OCI-LY7 (cell line): Measurements from ENCODE around the gene COPS9. TPM values are rescaled to one million over a fixed set of nuclear protein-coding genes. Genes with fewer than 3 reads are reported as not detected.

Source experiments
- BruUV-seq: library from RNA; stranded (reverse); fragments of 400-500 nt; replicated peaks from 2 replicates; lab custom pipeline; 2021; lab: Mats Ljungman, UMichigan
- CTCF ChIA-PET: fragments of 300-600 bp; sonication (Branson Sonifier 250); formaldehyde crosslinking; loops from one replicate; lab custom pipeline; 2022; ENCODE audit warnings: antibody characterized with exemption; ENCODE audit not compliant: unreplicated experiment; lab: Charles Lee
- POLR2A ChIA-PET: fragments of 300-600 bp; sonication (Branson Sonifier 250); formaldehyde crosslinking; loops from one replicate; lab custom pipeline; 2022; ENCODE audit warnings: antibody characterized with exemption; lab: Charles Lee
- DNase-seq: peaks from one replicate; pipeline ENCODE4 v3.0.0-alpha.2; 2015; ENCODE audit warnings: low spot score
- H2AFZ ChIP-seq: fragments of 200-600 bp; sonication (generic), shearing (Covaris generic); 2 replicates; pipeline ENCODE4 v1.6.1; 2014; ENCODE audit warnings: mild to moderate bottlenecking, antibody characterized with exemption, low read length, moderate library complexity
- H3K27ac ChIP-seq: fragments of 200-600 bp; sonication (generic); 2 replicates; pipeline ENCODE4 v1.5.1; 2014; ENCODE audit warnings: mixed run types, low read depth, mild to moderate bottlenecking, moderate library complexity, low read length, inconsistent platforms; ENCODE audit not compliant: poor library complexity, severe bottlenecking
- H3K36me3 ChIP-seq: fragments of 200-600 bp; sonication (generic); 2 replicates; pipeline ENCODE4 v1.6.1; 2014; ENCODE audit warnings: mild to moderate bottlenecking, antibody characterized with exemption, low read length, moderate library complexity, mixed read lengths; ENCODE audit not compliant: insufficient read depth
- H3K4me1 ChIP-seq: fragments of 200-600 bp; sonication (generic); 2 replicates; pipeline ENCODE4 v1.5.1; 2014; ENCODE audit warnings: mild to moderate bottlenecking, low read length; ENCODE audit not compliant: insufficient read depth, poor library complexity, severe bottlenecking
- H3K4me2 ChIP-seq: fragments of 200-600 bp; sonication (generic); 2 replicates; pipeline ENCODE4 v1.6.1; 2014; ENCODE audit warnings: mild to moderate bottlenecking, low read length
- H3K4me3 ChIP-seq: fragments of 200-600 bp; sonication (generic); 2 replicates; pipeline ENCODE4 v1.5.1; 2014; ENCODE audit warnings: mild to moderate bottlenecking, low read depth, low read length; ENCODE audit not compliant: poor library complexity, severe bottlenecking
- H3K79me2 ChIP-seq: fragments of 200-600 bp; sonication (generic); 2 replicates; pipeline ENCODE4 v1.6.1; 2016; ENCODE audit warnings: low read depth, mild to moderate bottlenecking, low read length, moderate library complexity, mixed read lengths; ENCODE audit not compliant: insufficient read depth
- H3K9me2 ChIP-seq: fragments of 200-600 bp; sonication (generic); 2 replicates; pipeline ENCODE4 v1.6.1; 2016; ENCODE audit warnings: mild to moderate bottlenecking, low read length, mixed read lengths; ENCODE audit not compliant: insufficient read depth
- H3K9me3 ChIP-seq: fragments of 200-600 bp; sonication (generic); 2 replicates; pipeline ENCODE4 v1.6.1; 2014; ENCODE audit warnings: mild to moderate bottlenecking, mixed run types, low read length, mixed read lengths
- H4K20me1 ChIP-seq: fragments of 200-600 bp; sonication (generic); 2 replicates; pipeline ENCODE4 v1.6.1; 2014; ENCODE audit warnings: mild to moderate bottlenecking, antibody characterized with exemption, low read length, moderate library complexity, mixed read lengths; ENCODE audit not compliant: insufficient read depth
- EZH2phosphoT487 ChIP-seq: fragments of 200-600 bp; sonication (generic); IDR thresholded peaks from 2 replicates; pipeline ENCODE4 v1.6.1; 2018; ENCODE audit warnings: low read depth, borderline replicate concordance, mild to moderate bottlenecking, mixed run types, antibody characterized with exemption, low read length, moderate library complexity, mixed read lengths
- intact Hi-C: fragments of 100-400 bp; cut with micrococcal nuclease; formaldehyde crosslinking; loops from one replicate; pipeline ENCODE4 v1.10.0; 2022; ENCODE audit not compliant: unreplicated experiment
- total RNA-seq, 2 experiments: library from RNA; depleted of rRNA in 1 of 2; stranded (reverse); fragments of >200 nt in 1 of 2; shearing (Covaris generic) in 1 of 2; gene quantifications; 2 replicates each; pipeline ENCODE4 v1.2.3, GENCODE V29; 2014 to 2022
- TF ChIP-seq, protein P1 (sequence below): fragments of 200-600 bp; sonication (generic); conservative IDR thresholded peaks from 2 replicates; pipeline ENCODE4 v1.5.1; 2014; ENCODE audit warnings: mild to moderate bottlenecking, antibody characterized with exemption, low read length, moderate library complexity, mixed read lengths

Gene COPS9
- total RNA-seq, 2 experiments from 2014 or later: 106 to 159 TPM

DNA sequence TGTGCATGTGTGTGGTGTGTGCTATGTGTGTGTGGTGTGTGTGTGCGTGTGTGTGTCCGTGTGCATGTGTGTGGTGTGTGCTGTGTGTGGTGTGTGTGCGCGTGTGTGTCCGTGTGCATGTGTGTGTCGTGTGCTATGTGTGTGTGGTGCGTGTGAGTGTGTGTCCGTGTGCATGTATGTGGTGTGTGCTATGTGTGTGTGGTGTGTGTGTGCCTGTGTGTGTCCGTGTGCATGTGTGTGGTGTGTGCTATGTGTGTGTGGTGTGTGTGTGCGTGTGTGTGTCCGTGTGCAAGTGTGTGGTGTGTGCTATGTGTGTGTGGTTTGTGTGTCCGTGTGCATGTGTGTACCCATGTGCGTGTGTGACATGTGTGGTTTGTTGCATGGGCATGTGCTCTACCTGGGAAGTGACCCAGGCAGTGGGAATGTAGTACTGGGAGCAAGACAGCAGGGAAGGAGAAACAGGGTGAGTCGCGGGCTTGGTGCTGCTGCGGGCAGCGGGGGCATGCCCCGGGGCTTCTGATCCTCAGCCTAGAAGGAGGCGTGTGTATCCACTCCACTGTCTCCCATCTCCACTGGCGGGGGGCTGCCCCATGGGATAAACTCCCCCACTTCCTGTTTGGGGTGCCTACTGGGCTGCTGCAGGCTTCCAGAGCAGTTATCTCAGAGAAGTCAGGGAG lies 11.9 kb upstream of the COPS9 start:
- POLR2A ChIA-PET: no interaction called here
- no peak overlapping the region for H3K4me3 ChIP-seq
- no peaks in the 10 kb centered on the region for H3K4me1 ChIP-seq
- BruUV-seq: no TSS peak
- no peak overlapping the region for H2AFZ ChIP-seq
- no peaks in the 10 kb centered on the region for H3K36me3 ChIP-seq
- no peak overlapping the region for H3K27ac ChIP-seq
- H3K79me2 ChIP-seq: no peaks in the 10 kb centered on the region
- intact Hi-C loops: loop anchor here (10.0 kb wide), 1 partner anchor 1113 kb away; no protein-coding TSS in a partner anchor
- no peaks in the 10 kb centered on the region for H3K9me3 ChIP-seq
- no peak overlapping the region for H3K4me2 ChIP-seq
- CTCF ChIA-PET: no interaction called here
- no peak for TF ChIP-seq EZH2phosphoT487
- TF ChIP-seq, protein P1, sequence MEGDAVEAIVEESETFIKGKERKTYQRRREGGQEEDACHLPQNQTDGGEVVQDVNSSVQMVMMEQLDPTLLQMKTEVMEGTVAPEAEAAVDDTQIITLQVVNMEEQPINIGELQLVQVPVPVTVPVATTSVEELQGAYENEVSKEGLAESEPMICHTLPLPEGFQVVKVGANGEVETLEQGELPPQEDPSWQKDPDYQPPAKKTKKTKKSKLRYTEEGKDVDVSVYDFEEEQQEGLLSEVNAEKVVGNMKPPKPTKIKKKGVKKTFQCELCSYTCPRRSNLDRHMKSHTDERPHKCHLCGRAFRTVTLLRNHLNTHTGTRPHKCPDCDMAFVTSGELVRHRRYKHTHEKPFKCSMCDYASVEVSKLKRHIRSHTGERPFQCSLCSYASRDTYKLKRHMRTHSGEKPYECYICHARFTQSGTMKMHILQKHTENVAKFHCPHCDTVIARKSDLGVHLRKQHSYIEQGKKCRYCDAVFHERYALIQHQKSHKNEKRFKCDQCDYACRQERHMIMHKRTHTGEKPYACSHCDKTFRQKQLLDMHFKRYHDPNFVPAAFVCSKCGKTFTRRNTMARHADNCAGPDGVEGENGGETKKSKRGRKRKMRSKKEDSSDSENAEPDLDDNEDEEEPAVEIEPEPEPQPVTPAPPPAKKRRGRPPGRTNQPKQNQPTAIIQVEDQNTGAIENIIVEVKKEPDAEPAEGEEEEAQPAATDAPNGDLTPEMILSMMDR: no peak
- DNase-seq: no peak
- H3K9me2 ChIP-seq: no peaks in the 10 kb centered on the region
- no peaks in the 10 kb centered on the region for H4K20me1 ChIP-seq

DNA sequence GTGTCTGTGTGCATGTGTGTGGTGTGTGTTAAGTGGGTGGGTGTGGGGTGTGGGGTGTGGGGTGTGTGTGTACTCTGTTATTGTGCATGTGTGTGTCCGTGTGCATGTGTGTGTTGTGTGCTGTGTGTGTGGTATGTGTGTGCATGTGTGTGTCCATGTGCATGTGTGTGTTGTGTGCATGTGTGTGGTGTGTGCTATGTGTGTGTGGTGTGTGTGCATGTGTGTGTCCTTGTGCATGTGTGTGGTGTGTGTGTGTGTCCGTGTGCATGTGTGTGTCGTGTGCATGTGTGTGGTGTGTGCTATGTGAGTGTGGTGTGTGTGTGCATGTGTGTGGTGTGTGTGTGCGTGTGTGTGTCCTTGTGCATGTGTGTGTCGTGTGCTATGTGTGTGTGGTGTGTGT lies 11.3 kb upstream of the COPS9 start:
- H3K79me2 ChIP-seq: no peaks in the 10 kb centered on the region
- H3K4me1 ChIP-seq: no peaks in the 10 kb centered on the region
- no peak for DNase-seq
- CTCF ChIA-PET: no interaction called here
- no TSS peak for BruUV-seq
- H4K20me1 ChIP-seq: no peaks in the 10 kb centered on the region; the same call in 1 of the 2 replicates
- no peaks in the 10 kb centered on the region for H3K9me3 ChIP-seq
- POLR2A ChIA-PET: no interaction called here
- H3K36me3 ChIP-seq: no peaks in the 10 kb centered on the region
- H2AFZ ChIP-seq: no peak overlapping the region
- H3K4me3 ChIP-seq: no peak overlapping the region
- H3K9me2 ChIP-seq: no peaks in the 10 kb centered on the region
- no peak overlapping the region for H3K27ac ChIP-seq
- TF ChIP-seq, protein P1: no peak
- TF ChIP-seq EZH2phosphoT487: no peak
- H3K4me2 ChIP-seq: no peak overlapping the region
- intact Hi-C loops: loop anchor here (10.0 kb wide), 1 partner anchor 1113 kb away; no protein-coding TSS in a partner anchor

DNA sequence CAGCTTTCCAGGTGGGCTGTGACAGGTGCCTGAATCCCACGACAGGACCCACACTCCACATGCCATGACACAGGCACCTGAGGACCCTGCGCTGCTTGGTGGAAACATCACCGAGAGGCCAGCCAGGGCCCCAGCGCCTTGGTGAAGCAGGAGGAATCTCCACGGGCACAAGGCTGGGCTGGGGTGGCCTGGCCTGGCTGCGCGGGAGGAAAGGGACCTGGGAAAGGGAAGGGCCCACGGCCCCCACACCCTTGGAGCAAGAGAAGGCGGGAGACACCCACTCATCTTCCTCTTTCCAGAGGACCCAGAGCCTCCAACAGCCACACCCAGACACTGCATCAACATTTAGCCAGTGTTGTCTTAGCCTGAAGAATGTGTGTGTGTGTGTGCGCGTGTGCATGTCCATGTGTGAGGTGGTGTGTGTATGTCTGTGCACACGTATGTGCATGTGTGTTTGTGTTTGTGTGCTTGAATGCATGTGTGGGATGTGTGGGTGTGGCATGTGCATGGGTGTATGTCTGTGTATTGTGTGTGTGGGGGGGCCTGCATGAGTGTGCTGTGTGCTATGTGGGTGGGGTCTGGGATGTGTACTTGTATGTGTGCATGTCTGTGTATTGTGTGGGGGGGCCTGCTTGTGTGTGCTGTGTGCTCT lies 10.6 kb upstream of the COPS9 start:
- intact Hi-C loops: loop anchor here (10.0 kb wide), 1 partner anchor 1112 kb away; no protein-coding TSS in a partner anchor

More for the DNA sequence above, 10.6 kb upstream of the COPS9 start:
- H2AFZ ChIP-seq: no peak overlapping the region
- H4K20me1 ChIP-seq: no peaks in the 10 kb centered on the region; the same call in 1 of the 2 replicates
- CTCF ChIA-PET: no interaction called here
- H3K79me2 ChIP-seq: no peaks in the 10 kb centered on the region
- no peaks in the 10 kb centered on the region for H3K36me3 ChIP-seq
- no peak for DNase-seq
- POLR2A ChIA-PET: no interaction called here
- no peaks in the 10 kb centered on the region for H3K9me2 ChIP-seq
- no peak overlapping the region for H3K27ac ChIP-seq
- TF ChIP-seq, protein P1: no peak
- no peak for TF ChIP-seq EZH2phosphoT487
- H3K4me1 ChIP-seq: no peaks in the 10 kb centered on the region
- H3K4me2 ChIP-seq: no peak overlapping the region
- no TSS peak for BruUV-seq
- no peaks in the 10 kb centered on the region for H3K9me3 ChIP-seq
- no peak overlapping the region for H3K4me3 ChIP-seq
